ES-I3 (cell line): ENCODE data around the gene SLC25A46.
"Not testable (repeated sequence)": the region's sequence is repeated elsewhere in the genome, so short reads cannot be mapped to it uniquely, and the experiment has no call there.

Experiments used
- H3K36me3 ChIP-seq: 2 replicates; pipeline ENCODE4 v1.6.1; 2013; ENCODE audit warnings: mild to moderate bottlenecking, low read length, control low read depth, moderate library complexity; ENCODE audit not compliant: insufficient read depth
- H3K4me1 ChIP-seq: 2 replicates; pipeline ENCODE4 v1.6.1; 2013; ENCODE audit warnings: mild to moderate bottlenecking, control low read depth, low read length; ENCODE audit not compliant: insufficient read depth
- H3K9ac ChIP-seq: 2 replicates; pipeline ENCODE4 v1.6.1; 2013; ENCODE audit warnings: low read depth, mild to moderate bottlenecking, low read length, moderate library complexity
- H3K9me3 ChIP-seq: 2 replicates; pipeline ENCODE4 v1.6.1; 2013; ENCODE audit warnings: mild to moderate bottlenecking, low read length, moderate library complexity; ENCODE audit not compliant: control insufficient read depth, insufficient read depth

SLC25A46 gene

GRCh38 chr5:110738812-110739651 is at the start of gene SLC25A46:
Gene SLC25A46, plus strand, starts transcription at chr5:110739007. Its CDS starts 113 bp downstream, at chr5:110739120.
- no peaks in the 10 kb centered on the region for H3K36me3 ChIP-seq

GRCh38 chr5:110690587-110690986 is 48.2 kb upstream of the SLC25A46 start:
- not testable (repeated sequence) for H3K9ac ChIP-seq, H3K9me3 ChIP-seq, H3K4me1 ChIP-seq, H3K36me3 ChIP-seq

More at GRCh38 chr5:110738812-110739651, at the start of gene SLC25A46:
- H3K9me3 ChIP-seq, result no peaks in the 10 kb centered on the region
- H3K4me1 ChIP-seq, result no peaks in the 10 kb centered on the region
- peak within 1 kb of the TSS; percentile 86 for H3K9ac ChIP-seq

- H3K9me3 ChIP-seq, H3K9ac ChIP-seq, H3K4me1 ChIP-seq, H3K36me3 ChIP-seq: not testable (repeated sequence)
Measured at GRCh38 chr5:110692669-110693068, 46.1 kb upstream of the SLC25A46 start.

- Histone ChIP-seq H3K9me3 (no peaks in the 10 kb centered on the region), H3K4me1 (no peaks in the 10 kb centered on the region), H3K36me3 (no peaks in the 10 kb centered on the region), H3K9ac (no peak overlapping the region)
Measured at GRCh38 chr5:110702300-110702699, 36.5 kb upstream of the SLC25A46 start.

GRCh38 chr5:110702704-110703103 is 36.1 kb upstream of the SLC25A46 start:
- no peaks in the 10 kb centered on the region for H3K36me3 ChIP-seq
- no peaks in the 10 kb centered on the region for H3K9me3 ChIP-seq
- no peak overlapping the region for H3K9ac ChIP-seq

GRCh38 chr5:110703481-110703880 is 35.3 kb upstream of the SLC25A46 start:
- no peaks in the 10 kb centered on the region for H3K9me3 ChIP-seq
- H3K9ac ChIP-seq, result no peak overlapping the region
- H3K36me3 ChIP-seq, result no peaks in the 10 kb centered on the region
- H3K4me1 ChIP-seq, result no peaks in the 10 kb centered on the region

More at GRCh38 chr5:110702704-110703103, 36.1 kb upstream of the SLC25A46 start:
- no peaks in the 10 kb centered on the region for H3K4me1 ChIP-seq

GRCh38 chr5:110705349-110705748 is 33.5 kb upstream of the SLC25A46 start:
- no peaks in the 10 kb centered on the region for H3K36me3 ChIP-seq
- H3K4me1 ChIP-seq, result no peaks in the 10 kb centered on the region
- no peak overlapping the region for H3K9ac ChIP-seq
- no peaks in the 10 kb centered on the region for H3K9me3 ChIP-seq

- no peaks in the 10 kb centered on the region for H3K4me1 ChIP-seq
- H3K9ac ChIP-seq, result no peak overlapping the region
- H3K9me3 ChIP-seq, result no peaks in the 10 kb centered on the region
Measured at GRCh38 chr5:110707260-110707844, 31.5 kb upstream of the SLC25A46 start.

GRCh38 chr5:110716247-110717245 is 22.3 kb upstream of the SLC25A46 start:
- Histone ChIP-seq H3K36me3 (no peaks in the 10 kb centered on the region), H3K9ac (no peak overlapping the region), H3K9me3 (no peaks in the 10 kb centered on the region; the same call in 1 of the 2 replicates), H3K4me1 (no peaks in the 10 kb centered on the region)

More at GRCh38 chr5:110707260-110707844, 31.5 kb upstream of the SLC25A46 start:
- H3K36me3 ChIP-seq, result no peaks in the 10 kb centered on the region

GRCh38 chr5:110718311-110718710 is 20.5 kb upstream of the SLC25A46 start:
- Histone ChIP-seq H3K4me1 (no peaks in the 10 kb centered on the region), H3K36me3 (no peaks in the 10 kb centered on the region), H3K9ac (no peak overlapping the region), H3K9me3 (no peaks in the 10 kb centered on the region)

- peak within 1 kb of the TSS; percentile 66 for H3K9ac ChIP-seq
- no peaks in the 10 kb centered on the region for H3K36me3 ChIP-seq
- no peaks in the 10 kb centered on the region for H3K4me1 ChIP-seq
- no peaks in the 10 kb centered on the region for H3K9me3 ChIP-seq
Measured at GRCh38 chr5:110726249-110727024, 12.4 kb upstream of the SLC25A46 start, which contains the start of gene TMEM232. Gene TMEM232, minus strand, starts transcription at chr5:110726671. Its CDS starts 59,319 bp downstream, at chr5:110667352.

- Histone ChIP-seq H3K9ac (peak overlapping the region; percentile 66), H3K4me1 (no peaks in the 10 kb centered on the region), H3K36me3 (no peaks in the 10 kb centered on the region), H3K9me3 (no peaks in the 10 kb centered on the region; the same call in 1 of the 2 replicates)
Measured at GRCh38 chr5:110727025-110727314, 11.8 kb upstream of the SLC25A46 start.

GRCh38 chr5:110731499-110731898 is 7.3 kb upstream of the SLC25A46 start:
- H3K4me1 ChIP-seq, H3K9me3 ChIP-seq, H3K36me3 ChIP-seq, H3K9ac ChIP-seq: not testable (repeated sequence)
